ENCODE results near the gene DNMT3A.

- TF ChIP-seq CTCF (IDR thresholded peaks at IDR 0.05 in 4 of 5, conservative IDR thresholded peaks at IDR 0.05 in 1 of 5), result no peak
- TF ChIP-seq POLR2A (IDR thresholded peaks at IDR 0.05), result no peak
Observed at GRCh38 chr2:25236736-25237135, 105.0 kb downstream of the DNMT3A start.
